NCI-H2107 treated with DMSO at 0.1 percent for 48 hours (cell line): ENCODE results near the gene RBBP8NL.

Experiments used
- DNase-seq: peaks from one replicate; lab custom pipeline; 2025; ENCODE audit not compliant: unreplicated experiment; lab: John Stamatoyannopoulos, UW

The RBBP8NL gene

DNA sequence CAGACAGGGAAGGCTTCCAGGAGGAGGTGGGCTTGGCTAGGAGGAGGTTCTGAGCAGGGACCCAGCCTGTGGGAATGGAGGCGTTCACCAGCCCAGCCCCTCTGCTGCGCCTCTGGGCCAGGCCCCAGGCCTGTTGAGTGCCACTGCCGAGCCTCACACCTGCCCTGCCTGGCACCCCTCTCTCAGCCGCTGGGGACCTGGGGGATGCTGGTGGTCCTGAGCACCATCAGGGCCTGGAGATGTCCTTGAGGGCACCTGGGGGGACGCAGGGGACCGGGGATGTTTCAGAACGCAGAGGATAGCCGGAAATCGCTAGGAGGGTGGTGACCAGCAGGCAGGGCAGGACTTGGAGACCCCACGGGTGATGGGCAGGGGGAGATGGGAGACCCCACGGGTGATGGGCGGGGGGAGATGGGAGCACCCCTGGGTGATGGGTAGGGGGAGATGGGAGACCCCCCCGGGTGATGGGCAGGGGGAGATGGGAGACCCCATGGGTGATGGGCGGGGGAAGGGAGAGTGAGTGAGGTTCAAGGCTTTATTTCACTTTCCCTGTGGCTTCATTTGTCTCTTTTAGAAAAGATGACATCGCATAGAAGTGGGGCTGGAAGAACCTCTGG lies 35.7 kb upstream of the RBBP8NL start:
- DNase-seq, result no peak

- no peak for DNase-seq
Observed at GRCh38 chr20:62461834-62462233, 34.5 kb upstream of the RBBP8NL start.

- DNase-seq, result no peak
Observed at GRCh38 chr20:62461157-62461556, 33.8 kb upstream of the RBBP8NL start.

GRCh38 chr20:62460678-62461077 lies 33.3 kb upstream of the RBBP8NL start:
- DNase-seq, result no peak

DNA sequence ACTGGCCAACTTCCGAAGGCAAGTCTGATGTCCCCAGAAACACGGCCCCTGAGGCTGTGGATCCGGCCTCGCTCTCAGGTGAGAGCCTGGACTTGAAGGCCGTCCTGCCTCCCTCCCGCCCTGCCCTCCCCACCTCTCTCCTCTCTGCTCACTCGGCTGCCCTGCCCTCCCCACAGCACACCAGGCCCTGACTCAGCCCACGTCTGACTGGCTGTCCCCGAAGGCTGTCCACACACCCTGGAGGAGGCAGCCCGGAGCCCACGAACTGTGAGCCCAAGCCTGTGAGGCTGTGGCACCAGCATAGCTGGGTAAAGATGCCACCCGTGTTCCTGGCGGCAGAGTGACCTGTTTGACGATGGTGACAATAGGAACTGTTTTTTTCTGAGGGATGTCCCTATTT lies 32.1 kb upstream of the RBBP8NL start:
- DNase-seq, result no peak

GRCh38 chr20:62458275-62459251 lies 31.2 kb upstream of the RBBP8NL start:
- DNase-seq, result no peak

DNA sequence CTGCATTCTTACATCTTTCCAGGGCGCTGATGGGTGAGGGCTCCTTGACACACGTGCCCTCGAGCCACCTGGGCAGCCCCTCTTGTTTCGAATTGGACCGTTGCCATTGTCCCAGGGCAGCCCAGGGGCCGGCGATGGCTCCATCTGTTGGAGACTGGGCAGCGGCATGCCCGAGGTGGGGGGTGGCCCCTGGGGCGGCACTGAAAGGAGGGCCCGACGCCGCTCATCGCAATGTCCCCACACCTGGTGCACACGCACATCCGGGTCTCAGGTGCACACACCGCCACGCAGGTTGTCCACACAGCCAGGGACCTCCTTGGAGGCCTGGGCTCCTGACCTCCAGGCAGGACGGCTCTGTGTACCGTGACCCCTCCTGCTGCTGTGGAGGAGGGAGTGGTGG lies 30.5 kb upstream of the RBBP8NL start:
- no peak for DNase-seq

DNA sequence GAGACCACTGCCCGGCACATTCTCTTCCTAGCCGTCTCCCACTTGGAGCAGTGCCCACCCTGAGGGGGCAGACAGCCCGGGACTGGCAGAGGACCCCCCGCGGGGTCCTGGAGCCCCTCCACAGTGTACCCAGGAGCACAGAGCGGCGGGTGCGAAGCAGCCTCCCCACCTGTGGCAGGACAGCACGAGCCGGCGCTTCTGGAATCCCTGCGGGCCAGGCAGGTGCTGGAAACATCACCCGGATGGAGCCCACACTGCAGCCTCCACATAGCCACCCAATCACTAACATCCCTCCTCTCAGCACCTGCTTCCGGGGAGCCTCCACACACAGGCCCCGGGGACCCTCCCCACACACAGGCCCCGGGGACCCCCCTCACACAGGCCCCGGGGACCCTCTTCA lies 29.8 kb upstream of the RBBP8NL start:
- DNase-seq, result no peak

DNA sequence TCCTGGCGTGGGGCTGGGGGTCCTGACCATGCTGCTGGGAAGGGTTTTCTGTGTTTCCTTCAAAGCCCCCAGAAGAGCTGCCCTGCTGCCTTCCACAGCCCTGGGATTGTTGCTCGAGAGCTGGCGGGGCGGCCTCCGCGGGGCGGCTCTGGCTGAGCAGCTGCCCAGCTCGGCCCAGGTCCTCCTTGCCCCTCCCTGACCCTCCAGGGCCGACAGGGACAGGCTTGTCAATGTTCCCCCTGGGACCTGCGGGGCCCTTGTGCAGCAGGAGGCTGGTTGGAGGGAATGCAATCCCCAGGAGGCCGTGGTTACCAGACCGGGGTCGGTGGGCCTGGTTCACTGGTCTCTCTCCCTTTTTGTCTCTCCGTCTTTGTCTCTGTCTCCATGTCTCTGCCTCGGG lies 28.6 kb upstream of the RBBP8NL start:
- no peak for DNase-seq

DNA sequence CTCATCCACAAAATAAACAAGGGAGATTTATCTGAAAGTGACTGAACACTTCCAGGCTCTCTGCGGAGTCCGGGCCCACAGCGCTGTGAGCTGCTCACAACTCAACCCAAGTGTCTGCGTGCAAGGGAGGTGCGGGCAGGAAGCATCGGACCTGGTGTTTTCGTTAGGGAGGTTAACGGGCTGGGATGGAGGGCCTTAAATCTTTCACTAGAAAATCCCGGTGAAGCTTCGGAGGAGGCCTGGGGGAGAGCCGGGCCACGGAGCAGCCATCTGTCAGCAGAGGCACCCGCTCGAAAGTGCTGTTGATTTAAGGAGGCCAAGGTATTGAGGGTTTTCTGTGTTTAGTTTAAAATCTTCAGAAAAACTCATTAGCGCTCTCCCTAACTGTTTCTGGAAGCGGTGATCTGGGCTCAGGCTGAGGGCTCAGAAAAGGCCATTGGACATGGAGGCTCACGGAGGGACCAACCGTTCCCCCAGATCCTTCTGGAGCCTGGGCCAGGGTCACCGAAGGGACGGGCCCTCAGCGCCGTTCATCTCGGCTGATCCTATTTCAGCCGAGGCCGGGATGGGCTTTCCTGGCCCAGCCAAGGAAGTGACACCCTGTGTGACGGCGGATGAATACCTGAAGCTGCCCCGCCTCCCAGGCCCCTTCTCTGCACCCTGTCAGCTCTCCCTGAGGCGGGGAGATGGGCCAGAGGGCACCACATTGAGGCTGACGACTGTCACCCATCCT lies 27.7 kb upstream of the RBBP8NL start:
- DNase-seq, result no peak

GRCh38 chr20:62453186-62453808 lies 26.0 kb upstream of the RBBP8NL start:
- no peak for DNase-seq

GRCh38 chr20:62452475-62453095 lies 25.2 kb upstream of the RBBP8NL start:
- DNase-seq, result no peak

- no peak for DNase-seq
Observed at GRCh38 chr20:62451970-62452369, 24.6 kb upstream of the RBBP8NL start.

DNA sequence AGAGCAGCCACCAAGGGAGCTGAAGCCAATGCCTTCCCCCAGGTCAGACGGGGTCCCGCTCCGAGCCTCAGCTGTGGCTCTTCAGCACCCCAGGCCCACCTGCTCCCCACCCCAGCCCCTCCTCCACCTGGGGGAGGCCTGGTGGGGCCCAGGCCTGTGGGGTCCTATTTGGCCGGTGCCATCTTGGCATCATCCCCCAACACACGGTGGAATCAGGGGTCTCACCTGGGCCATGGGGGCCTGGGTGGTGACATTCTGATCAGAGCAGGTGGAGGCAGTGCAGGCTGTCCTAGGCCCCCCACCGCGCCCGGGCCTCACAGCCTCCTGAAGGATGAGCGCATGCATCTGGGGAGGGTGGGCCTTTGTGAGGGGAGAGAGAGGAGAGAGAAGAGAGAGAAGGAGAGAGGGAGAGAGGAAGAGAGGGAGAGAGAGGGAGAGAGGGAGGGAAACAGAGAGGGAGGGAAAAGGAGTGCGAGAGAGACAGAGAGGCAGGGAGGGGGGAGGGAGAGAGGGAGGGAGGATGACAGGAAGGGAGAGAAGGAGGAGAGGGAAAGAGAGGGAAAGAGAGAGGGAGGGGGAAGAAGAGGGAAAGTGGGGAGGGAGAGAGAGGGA lies 23.9 kb upstream of the RBBP8NL start:
- no peak for DNase-seq

DNA sequence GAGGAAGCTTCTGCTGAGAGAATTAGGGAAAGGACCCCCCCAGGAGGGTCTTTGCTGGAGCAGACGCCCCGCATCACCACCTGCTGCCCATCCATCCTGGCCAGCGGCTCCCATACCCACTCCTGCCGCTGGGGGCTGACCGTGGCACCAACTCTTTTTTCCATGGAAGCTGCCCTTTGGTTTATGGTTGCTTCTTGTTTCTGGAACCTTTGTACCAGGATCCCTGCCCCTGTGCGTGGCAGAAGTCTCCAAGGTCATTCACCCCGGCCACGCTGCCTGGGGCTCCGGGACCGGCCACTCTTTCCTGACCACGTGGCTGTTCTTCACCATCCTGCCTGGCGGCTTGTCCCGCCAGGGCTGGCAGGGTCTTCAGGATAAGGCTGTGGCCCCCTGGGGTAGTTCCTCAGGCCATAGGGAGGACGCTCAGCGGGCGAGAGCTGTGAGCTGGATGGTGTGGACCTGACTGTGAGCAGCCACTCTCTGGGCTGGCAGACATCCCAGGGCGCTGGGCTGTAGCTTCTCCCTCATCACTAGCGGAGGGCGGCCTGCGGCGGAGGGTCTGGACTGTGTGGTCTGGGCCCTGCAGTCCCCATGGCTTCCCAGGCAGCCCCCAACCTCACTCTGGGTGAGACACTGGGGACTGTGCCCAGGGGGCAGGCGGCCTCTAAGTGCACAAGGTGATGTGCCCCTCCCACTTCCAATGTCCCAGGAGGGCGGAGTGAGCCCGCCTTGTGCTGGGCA lies 22.8 kb upstream of the RBBP8NL start:
- DNase-seq, result no peak

DNA sequence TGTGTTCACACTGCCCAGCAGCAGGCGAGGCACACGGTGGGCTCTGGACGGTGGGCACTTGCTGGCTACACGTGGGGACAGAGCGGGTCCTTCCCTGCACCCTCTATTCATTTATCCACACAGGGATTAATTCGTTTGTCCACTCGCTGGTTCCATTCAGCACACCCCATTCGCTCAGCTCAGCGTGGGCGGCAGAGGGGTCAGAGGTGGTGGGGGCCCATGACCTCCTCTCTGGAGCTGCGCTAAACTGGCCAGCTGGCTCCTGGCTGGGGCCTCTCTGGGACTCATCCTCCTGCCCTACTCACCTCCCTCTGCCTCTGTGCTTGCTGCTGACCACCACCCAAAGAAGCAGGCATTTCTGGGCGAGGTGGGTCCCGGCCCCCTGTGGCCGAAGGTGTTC lies 21.4 kb upstream of the RBBP8NL start:
- DNase-seq, result no peak

DNA sequence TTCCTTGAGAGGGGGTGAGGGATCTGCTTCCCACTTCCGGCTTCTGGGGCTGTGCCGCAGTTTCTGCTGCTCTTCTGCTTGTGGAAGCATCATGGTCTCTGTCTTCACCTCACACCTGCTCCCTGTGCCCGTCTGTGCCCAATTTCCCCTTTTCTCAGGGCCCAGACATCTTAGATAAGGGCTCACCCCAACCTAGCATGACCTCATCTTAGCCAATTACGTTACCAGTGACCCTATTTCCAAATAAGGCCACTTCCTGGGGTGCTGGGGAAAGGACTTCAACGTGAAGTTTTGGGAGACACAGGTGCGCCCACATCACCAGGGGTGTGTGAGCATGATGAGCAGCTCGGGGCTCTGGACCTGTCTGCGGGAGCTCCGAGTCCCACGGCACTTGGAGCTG lies 20.7 kb upstream of the RBBP8NL start:
- DNase-seq, result no peak

- DNase-seq, result no peak
Observed at GRCh38 chr20:62446888-62447869, 19.8 kb upstream of the RBBP8NL start.

GRCh38 chr20:62446481-62446880 lies 19.1 kb upstream of the RBBP8NL start:
- no peak for DNase-seq
